ENCODE results near the gene ACER2. TPM values are rescaled to one million over a fixed set of nuclear protein-coding genes. Genes with fewer than 3 reads are reported as not detected.
A peak's percentile ranks its signal among the peaks of the same experiment; 100 is the strongest.
"Not testable (repeated sequence)": the region's sequence is repeated elsewhere in the genome, so short reads cannot be mapped to it uniquely, and the experiment has no call there.

Gene ACER2
- total RNA-seq, 1 donor from 2014 or later: 9.6 TPM

GRCh38 chr9:19379697-19380046 lies 29.1 kb upstream of the ACER2 start:
- H3K27me3 Mint-ChIP-seq (ENCODE audit: unreplicated experiment): peaks cover 12% of the 10 kb centered on the region
- H3K4me3 Mint-ChIP-seq (ENCODE audit: unreplicated experiment): peak overlapping the region; percentile 99
- peak overlapping the region; percentile 97 for H3K27ac Mint-ChIP-seq (ENCODE audit: unreplicated experiment)
- DNase-seq (ENCODE audit: low spot score): no peak
- TF ChIP-seq CTCF (IDR thresholded peaks at IDR 0.05; ENCODE audit: unreplicated experiment): no peak
- H3K36me3 Mint-ChIP-seq (ENCODE audit: low read depth, unreplicated experiment): peaks cover 42% of the 10 kb centered on the region
- no peaks in the 10 kb centered on the region for H3K9me3 Mint-ChIP-seq (ENCODE audit: unreplicated experiment)
- peaks cover 31% of the 10 kb centered on the region for H3K4me1 Mint-ChIP-seq (ENCODE audit: unreplicated experiment)

- peak overlapping the region; percentile 97 for H3K27ac Mint-ChIP-seq (ENCODE audit: unreplicated experiment)
- no peak for DNase-seq (ENCODE audit: low spot score)
- H3K9me3 Mint-ChIP-seq (ENCODE audit: unreplicated experiment): no peaks in the 10 kb centered on the region
- peaks cover 31% of the 10 kb centered on the region for H3K4me1 Mint-ChIP-seq (ENCODE audit: unreplicated experiment)
- H3K4me3 Mint-ChIP-seq (ENCODE audit: unreplicated experiment): peak overlapping the region; percentile 99
- TF ChIP-seq CTCF (IDR thresholded peaks at IDR 0.05; ENCODE audit: unreplicated experiment): no peak
- peaks cover 12% of the 10 kb centered on the region for H3K27me3 Mint-ChIP-seq (ENCODE audit: unreplicated experiment)
- H3K36me3 Mint-ChIP-seq (ENCODE audit: low read depth, unreplicated experiment): peaks cover 38% of the 10 kb centered on the region
Measured at GRCh38 chr9:19380826-19381075, 28.1 kb upstream of the ACER2 start.

GRCh38 chr9:19381656-19382055 lies 27.2 kb upstream of the ACER2 start:
- Mint-ChIP-seq H3K4me1 (ENCODE audit: unreplicated experiment) (peaks cover 35% of the 10 kb centered on the region), H3K4me3 (ENCODE audit: unreplicated experiment) (no peak overlapping the region), H3K9me3 (ENCODE audit: unreplicated experiment) (no peaks in the 10 kb centered on the region), H3K36me3 (ENCODE audit: low read depth, unreplicated experiment) (peaks cover 29% of the 10 kb centered on the region), H3K27me3 (ENCODE audit: unreplicated experiment) (peaks cover 12% of the 10 kb centered on the region), H3K27ac (ENCODE audit: unreplicated experiment) (no peak overlapping the region)
- no peak for DNase-seq (ENCODE audit: low spot score)
- no peak for TF ChIP-seq CTCF (IDR thresholded peaks at IDR 0.05; ENCODE audit: unreplicated experiment)

- H3K9me3 Mint-ChIP-seq (ENCODE audit: unreplicated experiment); H3K4me3 Mint-ChIP-seq (ENCODE audit: unreplicated experiment); DNase-seq (ENCODE audit: low spot score); H3K36me3 Mint-ChIP-seq (ENCODE audit: low read depth, unreplicated experiment); H3K27ac Mint-ChIP-seq (ENCODE audit: unreplicated experiment); H3K27me3 Mint-ChIP-seq (ENCODE audit: unreplicated experiment): not testable (repeated sequence)
- H3K4me1 Mint-ChIP-seq (ENCODE audit: unreplicated experiment): peaks cover 13% of the 10 kb centered on the region
Measured at GRCh38 chr9:19385212-19385611, 23.6 kb upstream of the ACER2 start.

GRCh38 chr9:19385786-19386501 lies 22.9 kb upstream of the ACER2 start:
- H3K9me3 Mint-ChIP-seq (ENCODE audit: unreplicated experiment): no peaks in the 10 kb centered on the region
- peaks cover 10% of the 10 kb centered on the region for H3K4me1 Mint-ChIP-seq (ENCODE audit: unreplicated experiment)
- H3K36me3 Mint-ChIP-seq (ENCODE audit: low read depth, unreplicated experiment): peaks cover under 1% of the 10 kb centered on the region
- peaks cover 4% of the 10 kb centered on the region for H3K27me3 Mint-ChIP-seq (ENCODE audit: unreplicated experiment)
- H3K4me3 Mint-ChIP-seq (ENCODE audit: unreplicated experiment): no peak overlapping the region
- no peak overlapping the region for H3K27ac Mint-ChIP-seq (ENCODE audit: unreplicated experiment)
- no peak for TF ChIP-seq CTCF (IDR thresholded peaks at IDR 0.05; ENCODE audit: unreplicated experiment)
- no peak for DNase-seq (ENCODE audit: low spot score)
